Measurements from ENCODE around the gene VGLL3.

VGLL3 gene

DNA sequence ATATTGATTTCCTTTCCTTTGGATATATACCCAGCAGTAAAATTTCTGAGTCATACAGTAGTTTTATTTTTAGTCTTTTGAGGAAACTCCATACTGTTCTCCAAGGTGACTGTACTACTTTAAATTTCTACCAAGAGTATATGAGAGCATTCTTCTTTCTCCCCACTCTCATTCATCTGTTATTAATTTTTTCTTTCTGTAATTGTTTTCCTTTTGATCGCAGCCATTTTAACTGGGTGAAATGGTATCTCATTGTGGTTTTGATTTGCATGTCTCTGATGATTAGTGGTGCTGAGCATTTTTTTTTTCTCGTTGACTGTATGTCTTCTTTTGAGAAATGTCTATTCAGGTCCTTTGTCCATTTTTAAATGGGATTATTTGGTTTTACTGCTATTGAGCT, 18.3 kb upstream of the VGLL3 start:
- Histone ChIP-seq H3K36me3 (ENCODE audit: insufficient read depth, insufficient read length, low read length) (no peaks in the 10 kb centered on the region), H3K4me1 (ENCODE audit: insufficient read depth, insufficient read length) (no peaks in the 10 kb centered on the region), H3K4me3 (ENCODE audit: insufficient read length, low read depth) (no peak overlapping the region), H3K27me3 (ENCODE audit: insufficient read depth, insufficient read length) (no peaks in the 10 kb centered on the region), H3K9ac (ENCODE audit: insufficient read length, low read depth) (no peak overlapping the region), H3K9me3 (ENCODE audit: insufficient read depth, low read length) (no peaks in the 10 kb centered on the region)
- DNase-seq (ENCODE audit: low read depth, low spot score): no peak
- TF ChIP-seq YY1 (IDR thresholded peaks at IDR 0.05; ENCODE audit: insufficient read depth, insufficient read length) (no peak), ZNF274 (IDR thresholded peaks at IDR 0.05; ENCODE audit: low read depth, low read length) (no peak), SUZ12 (IDR thresholded peaks at IDR 0.05; ENCODE audit: extremely low read depth, insufficient read depth, insufficient read length) (no peak)

DNA sequence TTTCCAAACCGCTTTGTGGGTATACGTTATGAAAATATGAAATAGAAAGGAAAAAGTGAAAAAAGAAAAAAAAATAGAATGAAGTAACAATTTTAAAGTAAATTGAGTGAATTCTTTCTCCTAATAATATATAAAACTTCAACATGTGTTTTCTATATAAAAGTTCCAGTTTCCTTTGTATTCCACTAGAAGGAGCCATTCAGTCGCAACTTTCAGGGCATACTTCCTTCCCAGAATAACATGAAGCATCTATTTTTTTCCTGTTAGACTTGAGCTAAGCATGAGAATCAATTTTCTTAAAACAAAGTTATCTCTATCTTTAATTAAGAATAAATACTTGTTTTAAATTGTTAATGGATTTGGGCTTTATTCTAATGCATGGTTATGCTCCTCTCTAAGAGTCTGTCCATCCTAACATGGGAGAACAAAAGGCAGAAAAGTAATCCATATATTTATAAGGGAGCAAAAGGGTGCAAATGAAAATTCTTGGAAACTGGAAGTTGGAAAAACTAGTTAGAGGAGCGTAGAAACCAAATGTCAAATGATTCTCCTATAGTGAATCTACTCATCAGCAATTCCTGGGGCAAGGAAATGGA, 16.0 kb upstream of the VGLL3 start:
- H3K27me3 ChIP-seq (ENCODE audit: insufficient read depth, insufficient read length): no peaks in the 10 kb centered on the region
- no peaks in the 10 kb centered on the region for H3K36me3 ChIP-seq (ENCODE audit: insufficient read depth, insufficient read length, low read length)
- DNase-seq (ENCODE audit: low read depth, low spot score): no peak
- TF ChIP-seq YY1 (IDR thresholded peaks at IDR 0.05; ENCODE audit: insufficient read depth, insufficient read length) (no peak), SUZ12 (IDR thresholded peaks at IDR 0.05; ENCODE audit: extremely low read depth, insufficient read depth, insufficient read length) (no peak), ZNF274 (IDR thresholded peaks at IDR 0.05; ENCODE audit: low read depth, low read length) (no peak)
- no peaks in the 10 kb centered on the region for H3K4me1 ChIP-seq (ENCODE audit: insufficient read depth, insufficient read length)
- no peak overlapping the region for H3K4me3 ChIP-seq (ENCODE audit: insufficient read length, low read depth)
- no peak overlapping the region for H3K9ac ChIP-seq (ENCODE audit: insufficient read length, low read depth)
- no peaks in the 10 kb centered on the region for H3K9me3 ChIP-seq (ENCODE audit: insufficient read depth, low read length)

DNA sequence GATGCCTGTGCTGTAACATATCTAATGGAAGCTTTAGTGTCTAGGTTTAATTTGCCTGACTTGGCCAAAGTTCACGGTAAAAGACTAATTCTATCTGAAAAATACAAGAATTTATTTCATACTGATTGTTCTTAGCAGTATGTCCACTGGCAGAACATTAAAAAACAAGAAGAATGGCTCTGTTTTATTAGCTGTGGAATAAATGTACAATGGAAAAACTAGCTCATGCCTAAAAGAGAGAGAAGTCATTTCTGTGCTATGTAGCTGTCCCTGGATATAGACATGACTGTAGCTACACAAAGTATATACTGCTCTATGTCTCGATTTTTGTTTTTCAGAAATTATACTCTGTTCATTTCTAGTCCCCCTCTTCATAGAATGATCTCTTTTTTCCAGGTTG, 13.9 kb upstream of the VGLL3 start:
- Histone ChIP-seq H3K9ac (ENCODE audit: insufficient read length, low read depth) (no peak overlapping the region), H3K4me3 (ENCODE audit: insufficient read length, low read depth) (no peak overlapping the region), H3K9me3 (ENCODE audit: insufficient read depth, low read length) (no peaks in the 10 kb centered on the region), H3K36me3 (ENCODE audit: insufficient read depth, insufficient read length, low read length) (no peaks in the 10 kb centered on the region), H3K27me3 (ENCODE audit: insufficient read depth, insufficient read length) (no peaks in the 10 kb centered on the region), H3K4me1 (ENCODE audit: insufficient read depth, insufficient read length) (no peaks in the 10 kb centered on the region)
- DNase-seq (ENCODE audit: low read depth, low spot score): no peak
- TF ChIP-seq SUZ12 (IDR thresholded peaks at IDR 0.05; ENCODE audit: extremely low read depth, insufficient read depth, insufficient read length): no peak
- no peak for TF ChIP-seq ZNF274 (IDR thresholded peaks at IDR 0.05; ENCODE audit: low read depth, low read length)

DNA sequence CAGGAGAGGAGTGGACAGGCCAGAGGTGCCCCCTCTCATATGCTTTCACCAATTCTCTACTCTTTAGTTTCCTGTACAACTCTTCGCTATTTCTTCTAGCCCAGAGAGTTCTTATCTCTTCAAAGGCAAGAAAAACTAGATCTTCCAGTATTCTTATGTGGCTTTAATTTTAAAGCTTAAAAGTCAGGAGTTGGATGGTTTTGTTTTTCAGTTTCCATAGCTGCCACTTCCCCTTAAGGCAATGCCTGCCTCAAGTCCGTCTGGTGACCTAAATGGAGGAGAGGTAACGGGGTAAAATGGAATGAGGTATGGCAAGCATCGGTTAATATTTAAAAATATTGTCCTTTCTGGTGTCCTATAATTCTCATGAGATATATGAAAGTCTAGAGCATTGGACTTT, 11.4 kb upstream of the VGLL3 start:
- Histone ChIP-seq H3K27me3 (ENCODE audit: insufficient read depth, insufficient read length) (no peaks in the 10 kb centered on the region), H3K36me3 (ENCODE audit: insufficient read depth, insufficient read length, low read length) (no peaks in the 10 kb centered on the region), H3K4me3 (ENCODE audit: insufficient read length, low read depth) (no peak overlapping the region), H3K4me1 (ENCODE audit: insufficient read depth, insufficient read length) (no peaks in the 10 kb centered on the region), H3K9me3 (ENCODE audit: insufficient read depth, low read length) (no peaks in the 10 kb centered on the region), H3K9ac (ENCODE audit: insufficient read length, low read depth) (no peak overlapping the region)
- DNase-seq (ENCODE audit: low read depth, low spot score): no peak
- TF ChIP-seq ZNF274 (IDR thresholded peaks at IDR 0.05; ENCODE audit: low read depth, low read length) (no peak), SUZ12 (IDR thresholded peaks at IDR 0.05; ENCODE audit: extremely low read depth, insufficient read depth, insufficient read length) (no peak), YY1 (IDR thresholded peaks at IDR 0.05; ENCODE audit: insufficient read depth, insufficient read length) (no peak)

DNA sequence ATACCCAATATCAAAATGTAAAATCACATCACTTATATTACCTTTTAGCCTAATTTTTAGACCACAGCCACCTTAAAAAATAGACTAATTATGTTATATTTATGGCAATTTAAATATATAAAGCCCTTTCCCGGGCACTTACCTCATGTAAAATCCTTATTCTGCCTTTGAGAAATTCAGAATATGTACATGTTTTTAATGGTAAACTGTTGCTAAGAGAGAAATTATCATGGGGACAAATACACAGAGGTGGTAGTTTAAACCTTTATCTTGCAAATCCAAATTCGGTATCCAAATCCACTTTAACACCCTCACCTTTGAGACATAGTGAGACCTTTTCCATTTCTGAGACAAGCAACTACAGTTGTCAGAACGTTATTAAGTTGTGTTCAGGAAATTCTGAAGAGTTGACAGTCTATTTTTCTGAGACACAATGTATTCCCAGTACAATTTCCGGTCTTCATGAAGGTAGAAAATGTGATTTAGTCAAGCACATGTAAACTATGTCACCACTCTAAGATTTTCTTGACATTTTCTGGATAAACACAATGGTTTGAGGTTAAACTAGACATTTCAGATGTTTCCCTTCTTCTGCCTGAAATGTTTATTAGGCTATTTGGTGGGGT, 10.6 kb upstream of the VGLL3 start:
- no peak overlapping the region for H3K4me3 ChIP-seq (ENCODE audit: insufficient read length, low read depth)
- no peak for DNase-seq (ENCODE audit: low read depth, low spot score)
- no peaks in the 10 kb centered on the region for H3K4me1 ChIP-seq (ENCODE audit: insufficient read depth, insufficient read length)
- no peaks in the 10 kb centered on the region for H3K27me3 ChIP-seq (ENCODE audit: insufficient read depth, insufficient read length)
- H3K9ac ChIP-seq (ENCODE audit: insufficient read length, low read depth): no peak overlapping the region
- H3K36me3 ChIP-seq (ENCODE audit: insufficient read depth, insufficient read length, low read length): no peaks in the 10 kb centered on the region
- no peak for TF ChIP-seq YY1 (IDR thresholded peaks at IDR 0.05; ENCODE audit: insufficient read depth, insufficient read length)
- TF ChIP-seq SUZ12 (IDR thresholded peaks at IDR 0.05; ENCODE audit: extremely low read depth, insufficient read depth, insufficient read length): no peak
- no peak for TF ChIP-seq ZNF274 (IDR thresholded peaks at IDR 0.05; ENCODE audit: low read depth, low read length)
- H3K9me3 ChIP-seq (ENCODE audit: insufficient read depth, low read length): no peaks in the 10 kb centered on the region

DNA sequence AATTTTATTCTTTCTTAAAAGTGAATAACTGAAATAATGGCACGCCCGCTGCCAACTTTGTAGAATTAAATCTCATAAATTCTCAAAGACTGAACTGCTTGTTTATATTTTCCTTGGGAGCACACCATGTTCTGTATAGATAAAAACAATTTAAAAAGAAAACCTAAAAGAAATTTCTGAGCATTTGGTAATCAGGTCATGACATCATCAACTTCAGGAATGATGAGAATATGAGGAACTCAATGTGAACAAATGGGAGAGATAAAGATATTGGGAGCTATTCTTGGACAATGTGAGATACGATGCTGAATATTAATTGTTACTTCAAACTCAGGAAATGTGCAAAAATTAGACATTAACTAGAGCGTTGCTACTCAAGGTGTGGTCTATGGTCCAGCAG, 10.0 kb upstream of the VGLL3 start:
- H3K4me3 ChIP-seq (ENCODE audit: insufficient read length, low read depth): no peak overlapping the region
- no peaks in the 10 kb centered on the region for H3K4me1 ChIP-seq (ENCODE audit: insufficient read depth, insufficient read length)
- no peaks in the 10 kb centered on the region for H3K9me3 ChIP-seq (ENCODE audit: insufficient read depth, low read length)
- no peak for DNase-seq (ENCODE audit: low read depth, low spot score)
- H3K9ac ChIP-seq (ENCODE audit: insufficient read length, low read depth): no peak overlapping the region
- H3K27me3 ChIP-seq (ENCODE audit: insufficient read depth, insufficient read length): no peaks in the 10 kb centered on the region
- no peaks in the 10 kb centered on the region for H3K36me3 ChIP-seq (ENCODE audit: insufficient read depth, insufficient read length, low read length)
- TF ChIP-seq ZNF274 (IDR thresholded peaks at IDR 0.05; ENCODE audit: low read depth, low read length) (no peak), SUZ12 (IDR thresholded peaks at IDR 0.05; ENCODE audit: extremely low read depth, insufficient read depth, insufficient read length) (no peak), YY1 (IDR thresholded peaks at IDR 0.05; ENCODE audit: insufficient read depth, insufficient read length) (no peak)

DNA sequence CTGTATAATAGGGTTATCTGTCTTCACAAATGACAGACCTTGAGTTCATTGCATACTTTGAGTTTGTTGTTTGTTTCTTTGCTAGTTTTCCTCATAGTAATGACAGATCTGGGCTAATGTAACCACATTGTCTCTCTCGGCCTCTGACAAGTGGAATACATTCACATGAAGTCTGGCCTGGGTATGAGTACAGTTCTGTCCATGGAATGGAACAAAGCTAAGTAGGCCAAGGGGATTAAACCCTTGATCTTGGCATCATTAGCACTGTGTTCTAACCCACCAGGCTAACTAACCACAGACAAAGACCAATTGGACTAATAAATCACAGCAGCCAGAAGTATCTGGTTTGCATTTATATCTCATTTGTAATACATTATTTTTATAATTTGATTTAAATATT, 7.6 kb upstream of the VGLL3 start:
- Histone ChIP-seq H3K4me1 (ENCODE audit: insufficient read depth, insufficient read length) (no peaks in the 10 kb centered on the region), H3K27me3 (ENCODE audit: insufficient read depth, insufficient read length) (no peaks in the 10 kb centered on the region), H3K9me3 (ENCODE audit: insufficient read depth, low read length) (no peaks in the 10 kb centered on the region), H3K9ac (ENCODE audit: insufficient read length, low read depth) (no peak overlapping the region), H3K4me3 (ENCODE audit: insufficient read length, low read depth) (no peak overlapping the region), H3K36me3 (ENCODE audit: insufficient read depth, insufficient read length, low read length) (no peaks in the 10 kb centered on the region)
- DNase-seq (ENCODE audit: low read depth, low spot score): no peak
- no peak for TF ChIP-seq ZNF274 (IDR thresholded peaks at IDR 0.05; ENCODE audit: low read depth, low read length)
- no peak for TF ChIP-seq SUZ12 (IDR thresholded peaks at IDR 0.05; ENCODE audit: extremely low read depth, insufficient read depth, insufficient read length)
- no peak for TF ChIP-seq YY1 (IDR thresholded peaks at IDR 0.05; ENCODE audit: insufficient read depth, insufficient read length)
